WTC11 (cell line): ENCODE measurements around the gene LAMTOR5. TPM values are rescaled to one million over a fixed set of nuclear protein-coding genes. Genes with fewer than 3 reads are reported as not detected.
"Not testable (repeated sequence)": the region's sequence is repeated elsewhere in the genome, so short reads cannot be mapped to it uniquely, and the experiment has no call there.

Source experiments
- ATAC-seq: fragments of 200-7000 bp; cut with Tn5 transposase; 2 replicates; pipeline ENCODE4 v1.10.0; 2021; ENCODE audit warnings: mild to moderate bottlenecking, moderate library complexity
- CTCF ChIA-PET: fragments of 300-600 bp; sonication (Branson Sonifier 250); formaldehyde crosslinking; loops from one replicate; lab custom pipeline; 2021; ENCODE audit warnings: antibody characterized with exemption; lab: Charles Lee
- POLR2A ChIA-PET: fragments of 350-600 bp; sonication (Branson Sonifier 250); formaldehyde crosslinking; loops from one replicate; lab custom pipeline; 2021; ENCODE audit warnings: antibody characterized with exemption; lab: Charles Lee
- DNase-seq: peaks from one replicate; pipeline ENCODE4 v3.0.0; 2021; ENCODE audit warnings: low spot score
- H3K27ac Mint-ChIP-seq: 2 replicates; pipeline ENCODE4 v1.8.0; 2021; ENCODE audit warnings: mixed read lengths
- H3K27me3 Mint-ChIP-seq: 2 replicates; pipeline ENCODE4 v1.8.0; 2021; ENCODE audit warnings: low read depth, mild to moderate bottlenecking, moderate library complexity, mixed read lengths
- H3K36me3 Mint-ChIP-seq: 2 replicates; pipeline ENCODE4 v1.8.0; 2021; ENCODE audit warnings: mixed read lengths
- H3K4me1 Mint-ChIP-seq: 2 replicates; pipeline ENCODE4 v1.8.0; 2022; ENCODE audit warnings: mixed read lengths
- H3K4me3 Mint-ChIP-seq: 2 replicates; pipeline ENCODE4 v1.8.0; 2021; ENCODE audit warnings: mild to moderate bottlenecking, moderate library complexity, mixed read lengths
- H3K9me3 Mint-ChIP-seq: 2 replicates; pipeline ENCODE4 v1.8.0; 2021; ENCODE audit warnings: mixed read lengths
- ATF3 ChIP-seq: sonication (generic); formaldehyde crosslinking; conservative IDR thresholded peaks from 2 replicates; pipeline ENCODE4 v1.8.1; 2022; ENCODE audit warnings: mild to moderate bottlenecking, missing genetic modification reagents
- ATF6 ChIP-seq: sonication (generic); formaldehyde crosslinking; IDR thresholded peaks from 2 replicates; pipeline ENCODE4 v1.8.1; 2023; ENCODE audit warnings: mild to moderate bottlenecking, missing genetic modification reagents
- CREM ChIP-seq: sonication (generic); formaldehyde crosslinking; IDR thresholded peaks from 2 replicates; pipeline ENCODE4 v1.8.1; 2022; ENCODE audit warnings: mild to moderate bottlenecking, missing genetic modification reagents, moderate library complexity
- ELF4 ChIP-seq: sonication (generic); formaldehyde crosslinking; IDR thresholded peaks from 2 replicates; pipeline ENCODE4 v1.8.1; 2022; ENCODE audit warnings: low read depth, mild to moderate bottlenecking, moderate library complexity, missing genetic modification reagents
- FOXJ3 ChIP-seq: sonication (generic); formaldehyde crosslinking; IDR thresholded peaks from 2 replicates; pipeline ENCODE4 v1.9.0; 2021; ENCODE audit warnings: missing genetic modification reagents, mild to moderate bottlenecking, borderline replicate concordance
- HMGXB4 ChIP-seq: sonication (generic); formaldehyde crosslinking; IDR thresholded peaks from 2 replicates; pipeline ENCODE4 v1.8.1; 2023; ENCODE audit warnings: mild to moderate bottlenecking, moderate library complexity, missing genetic modification reagents
- KAT7 ChIP-seq: sonication (generic); formaldehyde crosslinking; IDR thresholded peaks from 2 replicates; pipeline ENCODE4 v1.8.1; 2023; ENCODE audit warnings: missing genetic modification reagents, mild to moderate bottlenecking, borderline replicate concordance
- MAX ChIP-seq: sonication (generic); formaldehyde crosslinking; IDR thresholded peaks from 2 replicates; pipeline ENCODE4 v1.8.0; 2022; ENCODE audit warnings: mild to moderate bottlenecking, missing genetic modification reagents
- MXD4 ChIP-seq: fragments of 250-450 bp; sonication (Bioruptor Pico); IDR thresholded peaks from 2 replicates; pipeline ENCODE4 v1.8.0; 2021; ENCODE audit warnings: mild to moderate bottlenecking, moderate library complexity, borderline replicate concordance
- SMAD3 ChIP-seq: sonication (generic); formaldehyde crosslinking; IDR thresholded peaks from 2 replicates; pipeline ENCODE4 v1.8.0; 2022; ENCODE audit warnings: missing genetic modification reagents, mild to moderate bottlenecking, borderline replicate concordance
- STAT6 ChIP-seq: sonication (generic); formaldehyde crosslinking; conservative IDR thresholded peaks from 2 replicates; pipeline ENCODE4 v1.8.1; 2023; ENCODE audit warnings: mild to moderate bottlenecking, low read depth, missing genetic modification reagents, moderate library complexity
- TP53 ChIP-seq: sonication (generic); formaldehyde crosslinking; IDR thresholded peaks from 2 replicates; pipeline ENCODE4 v1.8.1; 2023; ENCODE audit warnings: mild to moderate bottlenecking, missing genetic modification reagents
- ZNF416 ChIP-seq: fragments of 250-450 bp; sonication (Bioruptor Pico); IDR thresholded peaks from 2 replicates; pipeline ENCODE4 v1.9.0; 2021; ENCODE audit warnings: mild to moderate bottlenecking, inconsistent platforms
- ZNF532 ChIP-seq: fragments of 250-450 bp; sonication (Bioruptor Pico); IDR thresholded peaks from 2 replicates; pipeline ENCODE4 v1.9.0; 2021; ENCODE audit warnings: mild to moderate bottlenecking, borderline replicate concordance
- ZNF671 ChIP-seq: fragments of 250-450 bp; sonication (Bioruptor Pico); IDR thresholded peaks from 2 replicates; pipeline ENCODE4 v1.8.0; 2021; ENCODE audit warnings: mild to moderate bottlenecking
- total RNA-seq: library from RNA; stranded (reverse); gene quantifications from 3 replicates; pipeline ENCODE4 v1.2.3, GENCODE V29; 2021

The LAMTOR5 gene
- total RNA-seq, 1 experiment from 2014 or later: 76.0 TPM

GRCh38 chr1:110418729-110419128 is 11.2 kb upstream of the LAMTOR5 start:
- CTCF ChIA-PET: interaction anchor here (4.7 kb wide), 1 partner anchor 41 kb away, joined by 25 read pairs; no protein-coding TSS in a partner anchor
- H3K36me3 Mint-ChIP-seq: peaks cover 14% of the 10 kb centered on the region
- no peaks in the 10 kb centered on the region; the same call in 1 of the 2 replicates for H3K27me3 Mint-ChIP-seq
- H3K27ac Mint-ChIP-seq: no peak overlapping the region
- DNase-seq: no peak
- H3K4me3 Mint-ChIP-seq: no peak overlapping the region
- peaks cover 18% of the 10 kb centered on the region for H3K9me3 Mint-ChIP-seq
- H3K4me1 Mint-ChIP-seq: peaks cover 17% of the 10 kb centered on the region
- ATAC-seq: no peak
- POLR2A ChIA-PET: no interaction called here
- TF ChIP-seq KAT7 (CRISPR knock-in tag) (no peak), FOXJ3 (CRISPR knock-in tag) (no peak), ATF3 (CRISPR knock-in tag) (no peak), ATF6 (CRISPR knock-in tag) (no peak), MAX (CRISPR knock-in tag) (no peak), TP53 (CRISPR knock-in tag) (no peak), ZNF671 (no peak), ZNF416 (CRISPR knock-in tag) (no peak), SMAD3 (CRISPR knock-in tag) (no peak), CREM (CRISPR knock-in tag) (no peak), ELF4 (CRISPR knock-in tag) (no peak), HMGXB4 (no peak), ZNF532 (no peak), STAT6 (no peak), MXD4 (no peak)

- not testable (repeated sequence) for H3K4me3 Mint-ChIP-seq, H3K27ac Mint-ChIP-seq, H3K9me3 Mint-ChIP-seq, H3K27me3 Mint-ChIP-seq, H3K36me3 Mint-ChIP-seq, ATAC-seq, DNase-seq
- H3K4me1 Mint-ChIP-seq: peaks cover 19% of the 10 kb centered on the region
- POLR2A ChIA-PET: interaction anchor here (1.0 to 1.2 kb wide), 2 partner anchors 47 to 73 kb away, joined by 4 read pairs; partner anchors contain the start of gene RBM15
- CTCF ChIA-PET: interaction anchor here (0.6 to 7.5 kb wide), 36 partner anchors 9 to 216 kb away, joined by 3 to 188 read pairs (median 6); partner anchors contain the start of genes KCNC4, PROK1, RBM15 and SLC16A4
Measured at GRCh38 chr1:110413045-110413444, 5.6 kb upstream of the LAMTOR5 start.
